ENCODE results near the gene CLEC16A.

DNA sequence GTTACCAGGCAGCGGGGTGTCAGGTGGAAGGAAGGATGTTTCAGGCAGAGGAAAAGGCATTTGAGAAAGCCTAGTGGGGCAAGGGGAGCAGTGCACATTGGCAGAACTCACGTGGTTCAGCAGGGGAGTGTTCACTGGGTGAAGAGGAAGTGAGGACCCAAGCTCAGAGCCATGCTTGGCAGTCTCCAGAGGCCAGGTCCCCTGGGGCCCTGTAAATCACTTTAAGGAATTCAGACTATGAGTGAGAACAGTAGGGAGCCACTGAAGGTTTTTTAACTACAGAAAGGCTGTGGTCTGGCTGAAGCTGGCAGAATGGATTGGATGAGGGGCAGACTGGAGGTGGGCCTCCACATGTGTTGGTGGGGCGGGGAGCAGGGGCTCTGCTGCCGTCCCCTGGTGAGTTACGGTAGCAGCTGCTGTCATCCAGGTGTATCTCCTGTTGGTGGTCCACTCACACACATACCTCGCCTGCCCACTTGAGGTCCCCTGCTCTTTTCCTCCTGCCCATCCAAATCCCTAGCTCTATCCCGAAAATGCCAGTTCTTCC lies 5.1 kb downstream of the CLEC16A start:
- TF ChIP-seq, protein P1, sequence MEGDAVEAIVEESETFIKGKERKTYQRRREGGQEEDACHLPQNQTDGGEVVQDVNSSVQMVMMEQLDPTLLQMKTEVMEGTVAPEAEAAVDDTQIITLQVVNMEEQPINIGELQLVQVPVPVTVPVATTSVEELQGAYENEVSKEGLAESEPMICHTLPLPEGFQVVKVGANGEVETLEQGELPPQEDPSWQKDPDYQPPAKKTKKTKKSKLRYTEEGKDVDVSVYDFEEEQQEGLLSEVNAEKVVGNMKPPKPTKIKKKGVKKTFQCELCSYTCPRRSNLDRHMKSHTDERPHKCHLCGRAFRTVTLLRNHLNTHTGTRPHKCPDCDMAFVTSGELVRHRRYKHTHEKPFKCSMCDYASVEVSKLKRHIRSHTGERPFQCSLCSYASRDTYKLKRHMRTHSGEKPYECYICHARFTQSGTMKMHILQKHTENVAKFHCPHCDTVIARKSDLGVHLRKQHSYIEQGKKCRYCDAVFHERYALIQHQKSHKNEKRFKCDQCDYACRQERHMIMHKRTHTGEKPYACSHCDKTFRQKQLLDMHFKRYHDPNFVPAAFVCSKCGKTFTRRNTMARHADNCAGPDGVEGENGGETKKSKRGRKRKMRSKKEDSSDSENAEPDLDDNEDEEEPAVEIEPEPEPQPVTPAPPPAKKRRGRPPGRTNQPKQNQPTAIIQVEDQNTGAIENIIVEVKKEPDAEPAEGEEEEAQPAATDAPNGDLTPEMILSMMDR (IDR thresholded peaks at IDR 0.05) = no peak
- TF ChIP-seq POLR2A (IDR thresholded peaks at IDR 0.05) = no peak
